ENCODE measurements around the gene LRRC61.

DNA sequence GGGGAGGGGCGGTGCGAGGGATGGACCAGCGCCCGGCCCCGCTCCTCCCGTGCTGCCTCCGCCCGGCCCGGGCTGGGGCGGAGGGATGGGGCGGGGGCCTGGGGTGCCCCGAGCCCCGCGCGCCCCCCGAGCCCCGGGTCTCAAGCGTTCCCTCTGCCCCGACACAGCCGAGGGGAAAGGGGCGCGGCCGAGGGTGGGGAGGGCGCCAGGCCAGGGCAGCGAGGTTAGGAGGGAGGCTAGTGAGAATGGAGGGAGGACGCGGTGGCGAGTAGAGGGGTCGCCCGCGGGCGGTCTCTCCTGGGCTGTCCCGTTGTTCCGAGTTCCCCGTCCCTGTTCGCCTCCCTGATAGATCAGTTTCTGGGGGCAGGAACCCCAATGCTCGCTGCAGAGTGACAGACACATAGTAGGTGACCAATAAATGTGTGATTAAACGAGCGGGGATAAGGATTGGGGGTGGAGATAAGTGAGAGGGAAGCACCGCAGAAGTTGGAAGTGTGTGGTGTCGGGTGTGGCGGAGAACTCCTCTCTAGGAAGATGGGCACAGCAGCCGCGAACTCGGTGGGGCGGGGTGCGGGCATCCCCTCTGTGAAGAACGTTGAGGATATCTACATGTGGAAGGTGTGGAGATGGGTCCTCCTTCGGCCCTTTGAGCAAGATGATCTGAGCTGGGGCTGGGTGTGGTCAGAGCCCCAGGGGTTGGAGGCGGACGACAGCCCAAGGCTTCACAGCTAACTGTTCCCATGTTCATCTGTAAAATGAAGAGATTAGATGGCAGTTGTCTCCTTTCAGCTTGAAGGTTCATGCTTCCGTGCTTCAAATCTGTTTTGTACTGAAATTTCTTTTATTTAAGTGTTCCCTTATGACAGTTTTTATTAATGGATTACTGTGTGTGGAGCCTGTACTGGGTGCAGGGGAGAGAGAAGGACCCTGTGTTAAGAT is 56.6 kb downstream of the LRRC61 start:
- TF ChIP-seq POLR2A (IDR thresholded peaks at IDR 0.05) = no peak
- TF ChIP-seq, protein P1, sequence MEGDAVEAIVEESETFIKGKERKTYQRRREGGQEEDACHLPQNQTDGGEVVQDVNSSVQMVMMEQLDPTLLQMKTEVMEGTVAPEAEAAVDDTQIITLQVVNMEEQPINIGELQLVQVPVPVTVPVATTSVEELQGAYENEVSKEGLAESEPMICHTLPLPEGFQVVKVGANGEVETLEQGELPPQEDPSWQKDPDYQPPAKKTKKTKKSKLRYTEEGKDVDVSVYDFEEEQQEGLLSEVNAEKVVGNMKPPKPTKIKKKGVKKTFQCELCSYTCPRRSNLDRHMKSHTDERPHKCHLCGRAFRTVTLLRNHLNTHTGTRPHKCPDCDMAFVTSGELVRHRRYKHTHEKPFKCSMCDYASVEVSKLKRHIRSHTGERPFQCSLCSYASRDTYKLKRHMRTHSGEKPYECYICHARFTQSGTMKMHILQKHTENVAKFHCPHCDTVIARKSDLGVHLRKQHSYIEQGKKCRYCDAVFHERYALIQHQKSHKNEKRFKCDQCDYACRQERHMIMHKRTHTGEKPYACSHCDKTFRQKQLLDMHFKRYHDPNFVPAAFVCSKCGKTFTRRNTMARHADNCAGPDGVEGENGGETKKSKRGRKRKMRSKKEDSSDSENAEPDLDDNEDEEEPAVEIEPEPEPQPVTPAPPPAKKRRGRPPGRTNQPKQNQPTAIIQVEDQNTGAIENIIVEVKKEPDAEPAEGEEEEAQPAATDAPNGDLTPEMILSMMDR (IDR thresholded peaks at IDR 0.05) = no peak

Measured in thyroid gland (tissue), 4 donors.